Activated CD8-positive, alpha-beta memory T cell treated with anti-CD3 and anti-CD28 coated beads, Interleukin-2, amount 50 U/mL, for 1 hour (primary cell): ENCODE measurements around the gene C10orf105.

Experiments used
- DNase-seq: peaks from one replicate; pipeline ENCODE4 v3.0.0-alpha.2; 2020; ENCODE audit errors: extremely low read depth

Gene C10orf105

DNA sequence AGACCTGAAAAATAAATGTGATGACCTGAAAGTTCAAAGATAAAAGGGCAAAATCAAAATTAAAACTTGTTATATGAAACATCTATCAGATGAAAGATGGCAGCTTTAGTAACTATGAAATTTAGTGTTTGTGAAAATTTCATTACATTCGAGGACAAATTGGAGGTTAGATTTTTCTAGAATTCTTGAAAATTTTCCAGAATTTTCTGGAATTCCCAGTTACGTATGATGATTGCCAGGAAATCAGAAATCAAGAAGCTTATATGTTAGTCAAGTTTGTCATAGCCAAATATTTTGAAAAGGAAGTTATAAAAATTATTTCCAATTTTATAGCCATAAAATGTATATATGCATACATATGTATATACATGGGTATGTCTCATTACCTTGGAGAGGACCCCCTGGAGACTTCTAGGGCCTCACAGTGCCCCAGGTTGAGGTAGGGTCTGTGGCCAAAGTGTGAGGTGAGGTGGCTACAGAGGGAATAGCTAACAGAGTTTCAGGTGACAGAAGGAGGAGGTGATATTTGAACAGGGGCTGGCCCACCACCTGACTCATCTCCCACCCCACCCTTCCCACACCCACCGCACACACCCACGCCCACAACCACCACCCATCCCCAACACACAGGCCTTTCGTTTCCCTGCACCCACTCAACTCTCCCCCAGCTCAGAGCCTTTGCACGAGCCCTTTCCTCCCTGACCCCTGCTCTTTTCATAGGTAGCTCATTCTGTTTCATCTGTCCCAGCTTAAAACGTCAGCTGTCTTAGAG lies 21.5 kb downstream of the C10orf105 start:
- DNase-seq: no peak

DNA sequence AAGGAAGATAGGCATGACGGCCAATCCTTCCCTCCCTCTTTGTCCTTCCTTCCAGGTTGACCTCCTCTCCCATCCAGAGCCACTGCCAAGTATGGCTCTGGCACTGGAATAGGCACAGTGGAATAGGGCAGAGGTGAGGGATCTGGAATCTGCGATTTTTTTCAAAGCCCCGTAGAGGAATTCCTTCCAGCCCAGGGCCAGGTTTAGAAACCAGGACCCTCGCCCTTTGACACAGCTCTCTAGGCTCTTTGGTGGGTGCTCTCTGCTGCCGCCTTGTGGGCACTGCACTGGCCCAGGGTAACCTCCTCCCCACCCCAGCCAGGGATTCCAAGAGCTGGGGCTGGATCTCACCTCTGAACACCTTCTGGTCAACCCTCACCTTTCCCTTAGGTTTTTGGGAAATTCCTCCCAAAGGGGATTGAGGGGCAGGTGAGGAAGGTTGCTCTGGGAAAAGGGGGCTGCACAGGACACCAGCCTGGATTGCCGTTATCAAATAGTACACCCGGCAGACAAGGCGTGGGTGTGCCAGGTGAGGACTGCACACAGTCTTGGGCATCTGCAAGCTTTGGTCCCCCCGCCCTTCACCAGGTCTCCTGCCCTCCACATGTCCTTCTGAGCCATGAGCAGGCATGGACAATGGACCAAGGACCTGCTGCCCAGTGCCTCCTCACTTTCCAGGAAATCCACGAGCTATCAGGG lies 22.8 kb downstream of the C10orf105 start:
- no peak for DNase-seq

DNA sequence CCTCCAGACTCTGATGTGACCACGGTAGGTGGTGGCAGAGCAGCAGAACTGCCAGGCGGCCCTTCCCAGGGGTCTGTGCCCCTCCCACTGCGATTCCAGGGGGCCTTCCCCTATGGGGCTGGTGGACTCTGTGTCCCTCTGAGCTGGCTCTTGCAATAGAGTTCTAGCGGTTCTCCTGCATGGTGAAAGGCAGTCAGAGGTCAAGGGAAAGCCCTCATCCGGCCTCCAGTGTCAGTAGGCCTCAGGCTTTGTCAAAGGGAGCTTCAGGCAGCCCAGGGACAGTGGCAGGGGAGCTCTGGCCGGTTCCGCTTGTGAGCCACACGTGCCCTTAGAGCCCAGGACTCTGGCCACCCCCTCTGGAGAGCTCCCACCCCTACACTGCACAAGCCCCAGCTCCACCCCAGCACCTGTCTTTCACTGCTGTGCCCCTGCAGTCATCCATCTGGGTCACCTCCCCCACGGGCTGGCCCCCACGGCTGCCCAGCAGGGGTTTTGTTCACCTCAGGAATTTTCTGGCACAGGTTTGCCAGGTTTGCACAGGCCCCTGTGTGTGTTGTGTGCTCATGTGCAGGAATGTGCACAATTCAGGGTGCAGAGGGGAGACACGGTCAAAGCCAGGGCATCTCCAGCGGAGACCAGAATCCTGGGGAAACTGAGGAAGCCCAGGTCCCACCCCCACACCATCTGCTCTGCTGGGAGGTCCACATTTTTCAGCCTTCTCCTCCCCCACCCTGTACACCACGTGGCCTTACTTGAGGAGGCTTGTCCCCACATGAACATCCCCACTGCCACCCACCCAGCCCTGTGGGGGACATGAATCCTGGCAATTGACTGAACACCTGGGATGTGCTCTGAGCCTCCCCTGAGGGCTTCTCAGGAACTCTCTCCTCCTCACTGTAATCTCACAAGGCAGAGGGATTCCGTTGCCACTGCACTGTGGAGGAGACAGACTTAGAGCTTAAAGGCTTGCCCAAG lies 23.8 kb downstream of the C10orf105 start:
- DNase-seq: no peak

DNA sequence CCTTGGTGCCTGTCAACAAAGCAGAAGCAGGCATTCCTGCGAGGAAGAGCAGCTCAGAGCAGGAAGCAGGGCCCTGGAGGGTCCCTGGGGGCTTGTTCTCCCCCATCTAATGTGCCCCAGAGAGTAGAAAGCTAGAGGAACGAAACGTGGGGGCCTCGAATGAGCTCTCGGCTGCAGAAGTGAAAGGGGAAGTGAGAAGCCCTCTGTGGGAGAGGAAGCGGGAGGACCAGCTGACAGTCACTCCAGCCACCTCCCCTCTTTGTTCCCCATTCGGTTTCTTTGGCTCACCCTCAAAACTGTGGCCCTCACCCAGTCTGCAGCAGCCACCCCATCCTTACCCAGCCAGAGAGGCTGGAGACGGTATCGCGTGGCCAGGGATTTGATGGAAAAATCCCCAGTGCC lies 25.0 kb downstream of the C10orf105 start:
- DNase-seq: no peak

DNA sequence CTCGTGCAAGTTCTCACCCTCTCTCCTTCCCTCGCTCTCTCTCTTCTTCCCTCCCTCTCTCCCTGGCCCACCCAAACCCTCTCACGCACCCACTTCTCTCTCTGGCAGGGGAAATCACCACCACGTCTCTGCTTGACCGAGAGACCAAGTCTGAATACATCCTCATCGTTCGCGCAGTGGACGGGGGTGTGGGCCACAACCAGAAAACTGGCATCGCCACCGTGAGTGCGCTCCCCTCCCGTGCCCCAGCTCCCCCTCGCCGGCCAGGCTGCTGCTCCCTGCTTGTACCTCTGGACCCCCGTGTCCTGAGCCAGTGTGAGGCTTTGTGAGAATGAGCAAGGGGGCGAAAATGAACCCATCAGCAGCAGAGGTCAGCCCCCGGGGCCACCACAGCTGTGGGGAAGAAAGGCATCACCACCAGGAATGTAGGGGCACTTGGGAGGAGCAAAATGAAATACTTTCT lies 25.5 kb downstream of the C10orf105 start:
- no peak for DNase-seq

DNA sequence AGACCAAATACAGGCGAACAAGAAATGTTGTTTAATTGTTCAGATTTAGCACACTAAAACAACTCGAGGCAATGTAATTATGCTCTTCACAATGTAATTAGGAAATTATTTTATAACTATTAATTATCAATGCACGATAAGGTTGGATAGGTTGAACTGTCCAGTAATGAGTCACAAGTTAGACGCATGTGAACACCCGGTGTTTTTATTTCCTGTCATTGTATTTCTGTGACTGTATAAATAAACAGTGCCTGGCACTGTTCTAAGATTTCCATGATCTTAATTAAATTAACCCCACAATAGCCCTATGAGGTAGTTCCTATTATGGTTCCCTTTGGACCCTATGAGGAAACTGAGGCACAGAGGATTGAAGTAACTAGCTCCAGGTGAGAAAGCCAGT lies 26.2 kb downstream of the C10orf105 start:
- no peak for DNase-seq

DNA sequence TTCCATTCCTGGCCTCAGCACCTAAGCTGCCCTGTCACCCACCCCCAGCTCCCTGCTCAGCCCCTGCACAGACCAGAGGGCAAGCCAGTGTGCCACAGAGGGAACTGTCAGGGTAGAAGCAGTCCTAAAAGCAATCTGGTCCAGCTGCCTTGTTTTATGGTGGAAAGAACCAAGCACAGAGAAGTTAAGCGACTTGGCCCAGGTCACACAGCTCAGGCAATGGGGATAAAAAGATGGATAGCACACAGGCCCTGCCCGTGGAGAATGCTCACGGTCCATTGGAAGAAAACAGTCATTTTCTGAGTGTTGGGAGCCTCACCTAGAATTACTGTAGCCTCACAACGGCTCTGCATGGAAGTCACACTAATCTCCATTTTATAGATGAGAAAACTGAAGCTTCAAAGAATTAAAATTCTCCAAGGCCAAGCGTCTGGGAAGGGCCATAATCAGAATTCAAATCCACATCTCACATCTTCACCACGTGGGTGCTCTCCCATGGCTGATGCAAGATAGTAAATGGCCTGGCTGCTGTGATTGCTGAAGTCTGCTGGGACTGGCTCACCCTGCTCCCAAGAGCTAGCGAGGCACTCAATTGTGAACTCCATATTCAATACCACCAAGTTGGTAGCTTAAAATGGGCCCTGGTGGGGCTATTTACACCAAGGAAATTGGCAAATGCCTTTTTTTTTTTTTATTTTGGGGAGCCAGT lies 26.8 kb downstream of the C10orf105 start:
- DNase-seq: no peak

DNA sequence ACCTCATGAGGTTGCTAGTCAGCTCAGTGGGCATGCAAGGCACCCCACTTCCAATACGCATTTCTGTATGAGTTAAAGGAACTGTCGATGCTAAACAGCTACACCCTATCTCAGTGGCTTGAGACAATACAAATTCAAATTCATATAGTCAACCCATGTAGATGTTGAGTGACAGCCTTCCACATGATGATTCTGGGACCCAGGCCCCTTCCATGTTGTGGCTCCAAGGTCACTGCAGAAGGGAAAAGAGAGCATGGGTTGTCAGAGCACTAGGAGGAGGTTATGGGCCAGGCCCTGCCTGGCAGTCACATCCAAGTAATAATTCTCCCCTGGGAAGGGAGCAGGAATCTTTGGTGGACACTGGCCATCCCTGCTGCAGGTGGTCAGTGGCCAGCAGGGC lies 28.2 kb downstream of the C10orf105 start:
- DNase-seq: no peak

DNA sequence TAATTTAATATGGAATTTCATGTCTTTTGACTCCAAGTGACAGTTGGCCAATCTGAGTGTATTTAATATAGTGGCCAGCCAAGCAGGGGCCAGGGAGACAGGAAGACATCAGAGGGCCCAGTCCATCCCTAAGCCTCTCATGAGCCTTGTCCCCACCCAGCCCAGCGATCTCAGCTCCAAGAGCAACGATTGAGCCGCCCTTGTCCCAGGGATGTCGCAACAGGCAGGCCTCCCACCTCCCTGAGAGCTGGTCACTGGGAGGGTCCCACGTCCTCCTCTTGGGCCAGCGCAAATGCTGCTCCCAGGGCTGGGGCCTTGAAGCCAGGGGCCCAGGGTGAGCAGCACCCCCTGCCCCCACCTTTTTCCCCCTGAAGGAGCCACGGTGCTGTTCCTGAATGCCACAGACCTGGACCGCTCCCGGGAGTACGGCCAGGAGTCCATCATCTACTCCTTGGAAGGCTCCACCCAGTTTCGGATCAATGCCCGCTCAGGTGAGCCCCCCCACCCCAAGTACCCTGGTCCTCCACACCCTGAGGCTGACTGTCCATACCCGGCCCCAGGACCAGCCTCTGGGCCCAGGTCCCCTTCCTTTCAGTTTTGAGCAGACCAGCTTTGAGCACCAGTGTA lies 29.4 kb downstream of the C10orf105 start:
- no peak for DNase-seq

DNA sequence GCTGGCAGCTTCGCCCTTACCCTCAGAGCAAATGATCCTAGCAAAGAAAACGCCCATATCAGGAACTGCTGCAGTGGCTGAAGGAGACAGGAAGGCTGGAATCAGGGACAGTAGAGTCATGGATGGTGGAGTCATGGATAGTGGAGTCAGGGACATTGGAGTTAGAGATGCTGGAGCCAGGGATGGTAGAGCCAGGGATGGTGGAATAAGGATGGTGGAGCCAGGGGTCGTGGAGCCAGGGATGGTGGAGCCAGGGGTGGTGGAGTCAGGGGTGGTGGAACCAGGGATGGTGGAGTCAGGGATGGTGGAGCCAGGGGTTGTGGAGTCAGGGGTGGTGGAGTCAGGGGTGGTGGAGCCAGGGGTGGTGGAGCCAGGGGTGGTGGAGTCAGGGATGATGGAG lies 31.3 kb downstream of the C10orf105 start:
- no peak for DNase-seq

DNA sequence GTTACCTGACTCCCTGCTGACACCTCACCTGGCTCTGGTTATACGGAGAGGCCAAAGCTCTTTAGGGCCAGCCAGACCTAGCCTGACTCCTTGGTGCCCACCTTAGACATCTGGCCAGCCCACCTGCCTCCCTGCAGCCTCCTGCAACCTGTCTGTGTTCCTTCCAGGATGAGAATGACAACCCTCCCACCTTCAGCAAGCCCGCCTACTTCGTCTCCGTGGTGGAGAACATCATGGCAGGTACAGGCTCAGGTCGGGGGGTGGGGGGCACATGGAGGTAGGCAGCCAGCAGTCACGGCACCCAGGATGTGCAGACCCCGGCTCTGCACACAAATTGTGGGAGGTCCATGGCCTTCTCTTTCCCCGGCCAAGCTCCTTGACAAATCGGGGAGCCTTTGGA lies 32.1 kb downstream of the C10orf105 start:
- no peak for DNase-seq

DNA sequence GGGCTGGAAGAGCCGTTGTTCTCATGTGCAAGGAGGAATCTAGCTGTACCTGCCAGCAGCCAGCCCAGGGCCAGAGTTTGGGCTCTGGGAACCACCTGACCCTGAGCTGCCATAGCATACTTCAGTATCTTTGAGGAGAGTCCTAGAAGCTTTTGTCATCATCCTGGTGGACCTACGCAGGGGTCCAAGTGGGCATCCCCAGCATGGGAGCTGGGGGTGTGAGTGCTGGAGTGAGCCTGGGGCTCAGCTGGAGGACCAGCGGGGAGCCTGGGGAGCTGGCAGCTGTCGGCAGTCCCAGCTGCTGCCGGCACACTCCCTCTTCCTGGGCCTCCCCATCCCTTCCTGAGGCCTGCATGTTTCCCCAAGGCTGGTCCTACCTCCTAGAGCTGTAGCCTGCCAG lies 32.5 kb downstream of the C10orf105 start:
- no peak for DNase-seq

DNA sequence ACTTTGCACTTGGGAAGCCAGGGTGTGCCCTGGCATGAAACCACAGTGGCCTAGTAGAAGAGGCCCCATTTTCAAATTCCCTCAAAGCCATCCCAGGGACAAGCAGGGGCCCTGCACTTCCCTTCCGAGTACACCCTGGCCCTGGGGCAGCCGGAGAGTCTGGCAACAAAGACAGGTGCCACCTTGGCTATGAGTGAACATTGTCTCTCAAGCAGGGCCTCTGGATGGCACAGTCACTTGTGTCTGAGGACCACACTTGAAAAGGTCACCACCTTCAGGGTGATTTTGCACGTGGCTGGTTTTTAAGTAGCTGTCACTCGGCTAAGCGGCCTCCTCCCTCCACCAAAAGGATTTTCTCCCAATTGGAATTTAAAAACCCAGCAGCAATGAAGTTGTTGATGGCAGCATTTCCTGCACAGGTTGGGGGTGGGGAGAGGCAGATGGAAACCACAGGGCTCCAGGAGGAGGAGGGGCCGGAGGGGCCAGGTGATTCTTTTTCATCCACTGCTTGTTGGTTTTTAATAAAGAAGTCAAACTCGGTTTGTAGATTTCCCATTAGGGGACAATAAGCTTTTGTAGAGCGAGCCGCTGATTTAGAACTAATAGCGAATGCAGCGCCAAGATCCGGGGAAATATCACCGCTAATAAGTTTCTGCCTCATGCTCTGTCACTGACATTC lies 33.9 kb downstream of the C10orf105 start:
- DNase-seq: no peak

DNA sequence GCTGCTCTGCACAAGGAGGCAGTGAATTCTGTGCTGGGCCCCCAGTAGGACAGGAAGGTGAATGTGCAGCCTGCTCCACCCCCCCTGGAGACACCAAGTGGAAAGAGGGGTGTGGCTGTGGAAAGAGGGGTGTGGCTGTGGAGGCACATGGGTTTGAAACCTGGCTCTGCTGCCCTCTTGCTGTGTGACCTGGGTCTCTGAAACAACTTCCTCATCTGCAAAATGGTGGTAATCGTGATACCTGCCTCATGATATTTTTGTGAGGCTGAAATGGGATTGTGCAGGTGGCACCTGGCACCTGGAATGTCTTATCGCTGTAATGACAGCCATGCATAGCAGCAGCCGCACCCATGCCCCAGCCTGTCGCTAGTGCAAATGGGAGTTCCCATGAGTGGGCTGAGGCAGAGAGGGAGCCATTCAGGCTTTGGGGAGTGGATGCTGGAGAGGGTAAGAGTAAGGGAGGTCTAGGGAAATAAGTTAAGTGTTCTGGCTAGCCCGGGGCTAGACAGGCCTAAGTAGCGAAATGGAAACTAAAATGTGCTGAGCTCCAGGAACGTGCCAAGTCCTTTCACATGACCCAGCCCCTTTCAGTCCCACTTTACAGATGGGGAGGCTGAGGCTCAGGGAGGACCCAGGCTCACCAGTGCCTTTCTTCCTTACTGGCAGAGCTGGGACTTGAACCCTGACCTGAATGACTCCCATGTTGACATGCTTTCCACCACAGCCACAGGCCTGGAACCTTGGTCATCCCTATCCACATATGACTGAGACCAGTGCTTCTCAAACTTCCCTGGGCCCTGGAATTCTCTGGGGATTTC lies 35.0 kb downstream of the C10orf105 start:
- no peak for DNase-seq

DNA sequence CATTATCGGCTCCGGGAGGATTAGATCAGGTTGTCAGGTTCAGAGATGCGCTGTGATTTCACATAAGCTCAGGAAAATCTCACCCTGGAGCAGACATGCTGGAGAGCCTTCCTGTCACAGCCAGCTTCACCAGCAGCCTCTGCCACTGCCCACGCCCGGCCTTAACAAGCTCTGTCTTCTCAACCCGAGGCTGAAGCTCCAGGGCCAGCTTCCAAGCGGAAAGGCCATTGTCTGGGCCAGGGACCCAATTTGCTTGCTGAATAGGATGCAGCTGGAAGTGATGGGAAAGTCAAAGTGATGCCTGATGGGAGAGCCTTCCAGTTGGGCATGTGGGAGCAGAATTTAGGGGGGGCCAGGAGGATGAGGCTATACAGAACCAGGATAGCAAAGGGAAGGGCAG lies 36.3 kb downstream of the C10orf105 start:
- no peak for DNase-seq

DNA sequence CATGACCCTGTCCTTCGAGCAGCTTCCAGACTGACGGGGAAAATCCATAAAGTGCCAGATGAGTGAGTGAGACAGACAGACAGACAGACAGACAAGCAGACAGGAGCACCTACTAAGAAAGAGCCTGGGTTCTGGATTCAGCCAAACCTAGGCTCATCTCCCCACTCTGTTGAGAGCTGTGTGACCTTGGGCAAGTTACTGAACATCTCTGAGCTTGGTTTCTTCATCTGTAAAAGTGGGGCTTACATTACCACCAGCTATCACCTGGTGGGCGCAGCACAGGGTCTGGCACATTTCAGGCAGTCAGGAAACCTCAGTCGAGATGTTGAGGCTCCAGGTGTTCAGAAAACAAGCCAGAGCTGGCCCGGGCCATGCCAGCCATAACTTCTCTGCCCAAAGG lies 37.6 kb downstream of the C10orf105 start:
- no peak for DNase-seq

DNA sequence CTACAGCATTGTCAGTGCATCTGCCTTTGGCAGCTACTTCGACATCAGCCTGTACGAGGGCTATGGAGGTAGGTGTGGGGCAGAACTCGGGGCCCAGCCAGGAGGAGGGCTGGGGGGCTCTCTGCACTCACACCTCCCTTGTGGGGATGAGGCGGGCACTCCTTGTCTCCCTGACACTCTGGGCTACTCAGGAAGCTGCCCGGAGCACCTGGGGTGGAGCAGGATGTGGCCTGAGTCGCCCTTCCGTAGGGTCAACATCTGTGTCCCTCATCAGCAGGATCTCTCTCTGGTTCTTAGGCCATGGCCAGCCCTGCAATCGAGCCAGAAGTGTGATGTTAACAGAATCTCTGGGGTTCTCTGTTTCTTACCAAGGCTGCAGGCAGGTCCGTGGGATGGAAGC lies 40.2 kb downstream of the C10orf105 start:
- DNase-seq: no peak

DNA sequence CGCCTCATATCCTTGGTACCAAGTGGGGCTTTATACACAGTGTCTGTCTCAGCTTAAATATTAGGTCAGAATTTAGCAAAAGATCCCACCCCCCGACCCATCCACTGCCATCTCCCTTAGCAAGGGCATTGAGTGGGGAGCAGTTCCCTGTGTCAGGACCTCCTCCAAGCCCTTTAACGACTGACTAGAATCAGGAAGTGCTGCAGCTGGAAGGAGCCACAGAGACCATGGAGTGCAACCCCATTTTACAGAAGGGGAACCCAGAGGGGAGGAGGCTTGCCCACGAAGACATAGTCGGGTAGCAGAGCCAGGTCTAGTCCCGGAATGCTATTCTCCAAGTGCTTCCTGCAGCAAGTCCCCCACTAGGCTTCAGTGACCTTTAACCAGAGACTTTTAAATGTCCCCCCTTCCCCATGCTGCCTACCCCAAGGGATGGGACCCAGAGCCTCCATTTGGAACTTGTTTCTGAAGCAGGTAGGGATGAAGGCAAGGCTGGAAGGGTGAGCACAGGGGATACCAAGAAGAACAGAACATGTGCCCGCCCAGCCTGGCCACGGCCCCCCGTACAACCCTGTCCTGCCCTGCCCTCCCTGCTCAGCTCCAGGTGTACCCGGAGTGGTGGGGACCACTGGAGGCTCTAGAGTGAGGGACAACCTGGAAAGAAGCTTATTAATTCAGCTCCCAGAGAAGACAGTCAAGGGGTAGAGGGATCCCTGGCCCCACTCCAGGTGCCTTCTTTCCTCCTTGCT lies 41.3 kb downstream of the C10orf105 start:
- DNase-seq: no peak

DNA sequence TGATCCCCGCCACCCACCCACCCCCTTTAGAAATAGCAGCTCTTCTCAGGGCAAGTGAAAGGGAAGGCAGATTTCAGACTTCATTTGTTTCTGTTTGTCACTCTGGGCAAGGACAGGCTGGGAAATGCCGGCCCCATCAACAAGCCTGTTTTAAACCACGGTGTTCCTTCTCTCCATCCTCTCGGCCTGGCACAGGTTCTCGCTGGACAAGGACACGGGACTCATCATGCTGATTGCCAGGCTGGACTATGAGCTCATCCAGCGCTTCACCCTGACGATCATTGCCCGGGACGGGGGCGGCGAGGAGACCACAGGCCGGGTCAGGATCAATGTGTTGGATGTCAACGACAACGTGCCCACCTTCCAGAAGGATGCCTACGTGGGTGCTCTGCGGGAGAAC lies 42.3 kb downstream of the C10orf105 start:
- no peak for DNase-seq
